OCI-LY7 (cell line): Measurements from ENCODE around the gene TAF1B. TPM values are rescaled to one million over a fixed set of nuclear protein-coding genes. Genes with fewer than 3 reads are reported as not detected.

Experiments
- BruUV-seq: library from RNA; stranded (reverse); fragments of 400-500 nt; replicated peaks from 2 replicates; lab custom pipeline; 2021; lab: Mats Ljungman, UMichigan
- CTCF ChIA-PET: fragments of 300-600 bp; sonication (Branson Sonifier 250); formaldehyde crosslinking; loops from one replicate; lab custom pipeline; 2022; ENCODE audit warnings: antibody characterized with exemption; ENCODE audit not compliant: unreplicated experiment; lab: Charles Lee
- POLR2A ChIA-PET: fragments of 300-600 bp; sonication (Branson Sonifier 250); formaldehyde crosslinking; loops from one replicate; lab custom pipeline; 2022; ENCODE audit warnings: antibody characterized with exemption; lab: Charles Lee
- DNase-seq: peaks from one replicate; pipeline ENCODE4 v3.0.0-alpha.2; 2015; ENCODE audit warnings: low spot score
- H2AFZ ChIP-seq: fragments of 200-600 bp; sonication (generic), shearing (Covaris generic); 2 replicates; pipeline ENCODE4 v1.6.1; 2014; ENCODE audit warnings: mild to moderate bottlenecking, antibody characterized with exemption, low read length, moderate library complexity
- H3K27ac ChIP-seq: fragments of 200-600 bp; sonication (generic); 2 replicates; pipeline ENCODE4 v1.5.1; 2014; ENCODE audit warnings: mixed run types, low read depth, mild to moderate bottlenecking, moderate library complexity, low read length, inconsistent platforms; ENCODE audit not compliant: poor library complexity, severe bottlenecking
- H3K36me3 ChIP-seq: fragments of 200-600 bp; sonication (generic); 2 replicates; pipeline ENCODE4 v1.6.1; 2014; ENCODE audit warnings: mild to moderate bottlenecking, antibody characterized with exemption, low read length, moderate library complexity, mixed read lengths; ENCODE audit not compliant: insufficient read depth
- H3K4me1 ChIP-seq: fragments of 200-600 bp; sonication (generic); 2 replicates; pipeline ENCODE4 v1.5.1; 2014; ENCODE audit warnings: mild to moderate bottlenecking, low read length; ENCODE audit not compliant: insufficient read depth, poor library complexity, severe bottlenecking
- H3K4me2 ChIP-seq: fragments of 200-600 bp; sonication (generic); 2 replicates; pipeline ENCODE4 v1.6.1; 2014; ENCODE audit warnings: mild to moderate bottlenecking, low read length
- H3K4me3 ChIP-seq: fragments of 200-600 bp; sonication (generic); 2 replicates; pipeline ENCODE4 v1.5.1; 2014; ENCODE audit warnings: mild to moderate bottlenecking, low read depth, low read length; ENCODE audit not compliant: poor library complexity, severe bottlenecking
- H3K79me2 ChIP-seq: fragments of 200-600 bp; sonication (generic); 2 replicates; pipeline ENCODE4 v1.6.1; 2016; ENCODE audit warnings: low read depth, mild to moderate bottlenecking, low read length, moderate library complexity, mixed read lengths; ENCODE audit not compliant: insufficient read depth
- H3K9me2 ChIP-seq: fragments of 200-600 bp; sonication (generic); 2 replicates; pipeline ENCODE4 v1.6.1; 2016; ENCODE audit warnings: mild to moderate bottlenecking, low read length, mixed read lengths; ENCODE audit not compliant: insufficient read depth
- H3K9me3 ChIP-seq: fragments of 200-600 bp; sonication (generic); 2 replicates; pipeline ENCODE4 v1.6.1; 2014; ENCODE audit warnings: mild to moderate bottlenecking, mixed run types, low read length, mixed read lengths
- H4K20me1 ChIP-seq: fragments of 200-600 bp; sonication (generic); 2 replicates; pipeline ENCODE4 v1.6.1; 2014; ENCODE audit warnings: mild to moderate bottlenecking, antibody characterized with exemption, low read length, moderate library complexity, mixed read lengths; ENCODE audit not compliant: insufficient read depth
- CTCF ChIP-seq: fragments of 200-600 bp; sonication (generic); conservative IDR thresholded peaks from 2 replicates; pipeline ENCODE4 v1.5.1; 2014; ENCODE audit warnings: mild to moderate bottlenecking, antibody characterized with exemption, low read length, moderate library complexity, mixed read lengths
- EZH2phosphoT487 ChIP-seq: fragments of 200-600 bp; sonication (generic); IDR thresholded peaks from 2 replicates; pipeline ENCODE4 v1.6.1; 2018; ENCODE audit warnings: low read depth, borderline replicate concordance, mild to moderate bottlenecking, mixed run types, antibody characterized with exemption, low read length, moderate library complexity, mixed read lengths
- intact Hi-C: fragments of 100-400 bp; cut with micrococcal nuclease; formaldehyde crosslinking; loops from one replicate; pipeline ENCODE4 v1.10.0; 2022; ENCODE audit not compliant: unreplicated experiment
- total RNA-seq, 2 experiments: library from RNA; depleted of rRNA in 1 of 2; stranded (reverse); fragments of >200 nt in 1 of 2; shearing (Covaris generic) in 1 of 2; gene quantifications; 2 replicates each; pipeline ENCODE4 v1.2.3, GENCODE V29; 2014 to 2022

Gene TAF1B
- total RNA-seq, 2 experiments from 2014 or later, result 25.1 to 35.3 TPM

- no peaks in the 10 kb centered on the region for H3K9me3 ChIP-seq
- intact Hi-C loops, result no loop called here
- TF ChIP-seq EZH2phosphoT487 (no peak), CTCF (no peak)
- no peak overlapping the region for H2AFZ ChIP-seq
- H3K27ac ChIP-seq, result no peak overlapping the region
- no peak overlapping the region for H3K4me2 ChIP-seq
- ChIA-PET POLR2A (no interaction called here), CTCF (no interaction called here)
- DNase-seq, result no peak
- H4K20me1 ChIP-seq, result no peaks in the 10 kb centered on the region
- H3K36me3 ChIP-seq, result no peaks in the 10 kb centered on the region
- no peaks in the 10 kb centered on the region for H3K9me2 ChIP-seq
- no peaks in the 10 kb centered on the region for H3K79me2 ChIP-seq
- H3K4me3 ChIP-seq, result no peak overlapping the region
- no TSS peak for BruUV-seq
- H3K4me1 ChIP-seq, result no peaks in the 10 kb centered on the region
Measured at GRCh38 chr2:9982248-9982647, 139.0 kb downstream of the TAF1B start.

GRCh38 chr2:9982891-9983290, 139.6 kb downstream of the TAF1B start:
- Histone ChIP-seq H3K4me3 (no peak overlapping the region), H2AFZ (no peak overlapping the region), H3K36me3 (no peaks in the 10 kb centered on the region), H3K79me2 (no peaks in the 10 kb centered on the region), H3K27ac (no peak overlapping the region), H3K4me1 (no peaks in the 10 kb centered on the region), H3K9me3 (no peaks in the 10 kb centered on the region), H4K20me1 (no peaks in the 10 kb centered on the region), H3K4me2 (no peak overlapping the region), H3K9me2 (no peaks in the 10 kb centered on the region)
- POLR2A ChIA-PET, result interaction anchor here (0.6 kb wide), 1 partner anchor 13 kb away, joined by 4 read pairs; no protein-coding TSS in a partner anchor
- no TSS peak for BruUV-seq
- no peak for DNase-seq
- CTCF ChIA-PET, result no interaction called here
- TF ChIP-seq CTCF (no peak), EZH2phosphoT487 (no peak)
- intact Hi-C loops, result no loop called here

DNA sequence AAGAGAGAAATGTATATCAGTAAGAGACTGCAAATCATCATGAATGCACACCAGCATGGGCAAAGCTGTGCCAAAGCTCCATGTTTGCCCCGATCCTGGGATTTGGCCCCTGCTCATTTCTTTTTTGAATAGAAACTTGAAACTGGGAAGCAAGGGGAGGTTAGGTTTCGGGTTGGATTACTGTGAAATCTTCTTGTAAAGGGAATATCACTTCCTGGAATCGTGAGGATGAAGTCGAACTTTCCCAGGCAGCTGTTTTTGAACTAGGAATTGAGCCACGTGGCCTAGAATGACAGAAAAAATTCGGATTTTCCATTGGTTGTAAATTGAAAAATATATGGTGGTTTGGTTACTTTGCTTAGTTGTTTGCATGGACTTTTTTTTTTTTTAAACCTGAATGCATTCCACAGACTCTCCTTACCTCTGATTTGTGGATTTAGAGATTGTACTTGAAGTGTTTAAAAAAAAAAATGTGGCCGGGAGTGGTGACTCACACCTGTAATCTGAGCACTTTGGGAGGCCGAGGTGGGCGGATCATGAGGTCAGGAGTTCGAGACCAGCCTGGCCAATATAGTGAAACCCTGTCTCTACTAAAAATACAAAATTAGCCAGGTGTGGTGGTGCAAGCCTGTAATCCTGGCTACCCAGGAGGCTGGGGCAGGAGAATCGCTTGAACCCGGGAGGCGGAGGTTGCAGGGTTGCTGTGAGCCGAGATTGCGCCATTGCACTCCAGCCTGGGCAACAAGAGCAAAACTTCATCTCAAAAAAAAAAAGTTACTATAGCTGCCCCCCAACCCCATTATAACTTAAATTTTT, 140.3 kb downstream of the TAF1B start:
- Histone ChIP-seq H3K27ac (no peak overlapping the region), H3K36me3 (no peaks in the 10 kb centered on the region), H3K9me3 (no peaks in the 10 kb centered on the region), H3K4me2 (no peak overlapping the region), H3K4me1 (no peaks in the 10 kb centered on the region), H3K9me2 (no peaks in the 10 kb centered on the region), H3K79me2 (no peaks in the 10 kb centered on the region), H3K4me3 (no peak overlapping the region), H4K20me1 (no peaks in the 10 kb centered on the region), H2AFZ (no peak overlapping the region)
- BruUV-seq, result no TSS peak
- POLR2A ChIA-PET, result interaction anchor here (0.6 to 1.1 kb wide), 5 partner anchors 9 to 425 kb away, joined by 4 to 10 read pairs (median 4); no protein-coding TSS in a partner anchor
- intact Hi-C loops, result loop anchor here (2.0 kb wide), 1 partner anchor 65 kb away; no protein-coding TSS in a partner anchor
- no peak for DNase-seq
- CTCF ChIA-PET, result interaction anchor here (0.6 to 1.3 kb wide), 2 partner anchors 12 to 63 kb away, joined by 3 read pairs; no protein-coding TSS in a partner anchor
- TF ChIP-seq EZH2phosphoT487 (no peak), CTCF (no peak)
